Renal cortex interstitium (tissue), 11 donors: ENCODE measurements around the gene CLSTN2. TPM values are rescaled to one million over a fixed set of nuclear protein-coding genes. Genes with fewer than 3 reads are reported as not detected.
A peak's percentile ranks its signal among the peaks of the same experiment; 100 is the strongest.
"Not testable (repeated sequence)": the region's sequence is repeated elsewhere in the genome, so short reads cannot be mapped to it uniquely, and the experiment has no call there.

Experiments
- DNase-seq, 11 donors: peaks; one replicate each; pipeline ENCODE4 v3.0.0-alpha.2; 2013; ENCODE audit warnings: low read depth in 9 of 11, low spot score in 4 of 11; ENCODE audit errors: extremely low read depth in 1 of 11
- polyA plus RNA-seq, 3 donors: library from polyadenylated mRNA; unstranded; fragments of 120-200 nt; gene quantifications; one replicate each; pipeline ENCODE4 v1.2.1, GENCODE V29; 2013; ENCODE audit not compliant: insufficient read length in 3 of 3

CLSTN2 gene
- polyA plus RNA-seq, 3 donors: 1.3 to 2.6 (median 1.9) TPM

DNA sequence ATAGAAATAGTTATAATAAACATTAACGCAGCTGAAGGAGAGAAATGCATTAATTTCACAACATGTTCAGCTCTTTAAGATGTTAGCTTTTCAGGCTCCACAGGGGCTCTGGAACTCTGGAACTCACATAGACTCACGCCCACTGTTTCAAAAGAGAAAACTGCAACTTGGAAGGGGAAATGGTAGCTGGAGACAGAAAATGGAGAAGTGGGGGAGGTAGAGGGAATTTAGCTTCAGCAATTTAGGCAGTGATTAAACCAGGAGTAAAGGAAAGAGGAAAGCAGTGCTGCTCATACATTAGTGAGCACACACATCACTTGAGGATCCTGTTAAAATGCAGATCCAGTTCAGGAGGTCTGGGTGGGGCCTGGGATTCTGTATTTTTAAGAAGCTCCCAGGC, 468.1 kb downstream of the CLSTN2 start:
- no peak for DNase-seq

DNA sequence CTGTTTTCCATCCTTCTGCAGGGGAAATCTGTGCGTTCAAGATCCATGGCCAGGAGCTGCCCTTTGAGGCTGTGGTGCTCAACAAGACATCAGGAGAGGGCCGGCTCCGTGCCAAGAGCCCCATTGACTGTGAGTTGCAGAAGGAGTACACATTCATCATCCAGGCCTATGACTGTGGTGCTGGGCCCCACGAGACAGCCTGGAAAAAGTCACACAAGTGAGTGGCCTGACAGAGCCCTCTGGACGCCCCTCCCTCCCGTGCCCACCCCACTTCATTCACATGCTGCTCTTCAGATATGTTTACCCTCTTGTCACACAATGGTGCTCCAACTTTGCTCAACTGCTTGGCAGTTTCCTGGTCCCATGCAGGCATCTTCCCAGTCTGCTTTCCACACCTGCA, 468.6 kb downstream of the CLSTN2 start:
- DNase-seq: no peak

DNA sequence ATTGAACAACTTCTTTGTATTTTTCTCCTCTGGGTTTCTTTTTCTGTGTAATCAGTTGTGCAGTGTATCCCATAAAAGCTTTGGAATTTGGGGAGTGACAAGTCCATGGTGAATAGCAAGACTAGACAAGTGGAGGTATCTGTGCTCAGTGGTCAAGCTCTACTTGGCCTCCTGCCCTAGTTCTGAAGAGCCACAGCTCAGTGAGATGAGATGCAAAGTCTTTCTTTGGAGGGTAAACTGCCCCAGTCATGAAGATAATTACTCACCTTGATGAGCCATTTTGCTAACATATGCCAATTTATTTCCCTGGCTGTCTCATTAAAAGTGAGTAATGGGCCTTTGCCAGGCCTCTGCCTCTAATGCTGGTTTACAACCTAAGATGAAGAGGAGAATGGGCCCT, 471.7 kb downstream of the CLSTN2 start:
- DNase-seq: no peak

- no peak for DNase-seq
Measured at GRCh38 chr3:140408252-140408651, 473.3 kb downstream of the CLSTN2 start.

DNA sequence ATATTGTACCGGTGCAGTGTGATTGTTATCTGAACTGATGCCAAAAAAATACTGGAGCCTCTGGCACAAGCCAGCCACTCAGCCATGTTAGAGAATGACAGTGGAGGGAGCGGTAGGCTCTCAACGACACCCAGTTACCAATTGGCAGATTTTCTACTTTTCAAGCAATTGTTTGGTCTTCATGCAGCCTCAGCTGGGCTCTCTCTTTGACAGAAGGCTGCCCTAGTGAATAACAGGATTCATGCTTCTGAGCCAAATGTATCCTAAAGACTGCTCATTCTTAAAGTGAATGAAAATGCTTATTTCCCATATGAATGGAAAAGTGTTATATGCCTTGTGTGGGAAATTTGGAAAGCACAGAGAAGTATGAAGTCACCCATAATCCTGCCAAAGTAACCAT, 481.7 kb downstream of the CLSTN2 start:
- DNase-seq: no peak

DNA sequence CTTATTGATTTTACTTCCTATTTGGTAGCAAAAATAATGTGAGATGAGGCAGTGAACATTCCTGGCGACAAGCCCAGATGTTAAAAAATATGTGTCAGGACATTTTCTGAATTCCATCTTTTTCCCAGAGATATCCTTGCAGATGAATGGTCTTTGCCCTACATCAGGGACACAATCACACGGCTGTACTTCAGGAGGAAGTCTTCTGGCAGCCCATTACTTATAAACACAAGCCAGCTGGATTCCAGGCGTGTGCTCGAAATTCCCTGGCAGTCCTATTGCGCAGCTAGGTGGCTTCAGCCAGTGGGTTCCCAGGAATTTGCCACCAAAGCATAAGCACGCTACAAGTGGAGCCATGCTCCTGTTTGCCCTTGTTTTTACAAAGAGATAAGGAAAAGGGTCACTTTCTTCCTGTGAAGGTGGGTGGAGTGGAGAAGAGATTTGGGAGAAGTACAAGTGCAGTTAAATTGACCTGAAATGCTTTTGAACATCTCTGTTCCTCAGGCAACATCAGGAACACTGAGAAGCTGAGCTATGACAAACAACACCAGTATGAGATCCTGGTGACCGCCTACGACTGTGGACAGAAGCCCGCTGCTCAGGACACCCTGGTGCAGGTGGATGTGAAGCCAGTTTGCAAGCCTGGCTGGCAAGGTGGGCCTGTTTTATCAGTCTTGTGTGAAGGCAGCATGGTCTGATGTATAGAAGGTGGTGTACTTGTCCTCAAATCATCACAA, 485.8 kb downstream of the CLSTN2 start:
- peak; percentile 6 to 46 (median 24) for DNase-seq

GRCh38 chr3:140421884-140422283, 486.9 kb downstream of the CLSTN2 start:
- no peak for DNase-seq

GRCh38 chr3:140423146-140423545, 488.2 kb downstream of the CLSTN2 start:
- no peak for DNase-seq

DNA sequence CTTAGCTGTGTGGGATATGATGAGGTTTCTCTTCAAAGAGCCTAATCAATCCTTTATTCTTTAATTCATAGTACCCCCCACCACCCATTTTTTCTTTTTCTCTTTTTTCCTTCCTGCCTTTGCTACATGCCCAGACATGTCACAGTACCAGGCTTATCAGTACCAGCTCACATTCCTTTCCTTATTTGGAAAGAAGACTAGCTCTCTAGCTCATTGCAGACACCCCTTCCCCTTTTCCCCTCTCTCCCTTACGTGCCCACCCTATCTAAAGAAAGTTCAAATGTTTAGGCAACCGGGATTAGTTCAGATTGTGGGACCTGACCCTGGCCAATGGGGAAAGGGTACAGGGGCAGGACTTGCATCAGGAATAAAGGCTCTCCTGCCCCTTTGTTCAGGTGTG, 488.6 kb downstream of the CLSTN2 start:
- not testable (repeated sequence) for DNase-seq

GRCh38 chr3:140424211-140424610, 489.2 kb downstream of the CLSTN2 start:
- no peak for DNase-seq

- no peak for DNase-seq
Measured at GRCh38 chr3:140424726-140425125, 489.7 kb downstream of the CLSTN2 start.

- DNase-seq: no peak
Measured at GRCh38 chr3:140427786-140428185, 492.8 kb downstream of the CLSTN2 start.

GRCh38 chr3:140428380-140428779, 493.4 kb downstream of the CLSTN2 start:
- no peak for DNase-seq

- no peak for DNase-seq
Measured at GRCh38 chr3:140429791-140430190, 494.8 kb downstream of the CLSTN2 start.

DNA sequence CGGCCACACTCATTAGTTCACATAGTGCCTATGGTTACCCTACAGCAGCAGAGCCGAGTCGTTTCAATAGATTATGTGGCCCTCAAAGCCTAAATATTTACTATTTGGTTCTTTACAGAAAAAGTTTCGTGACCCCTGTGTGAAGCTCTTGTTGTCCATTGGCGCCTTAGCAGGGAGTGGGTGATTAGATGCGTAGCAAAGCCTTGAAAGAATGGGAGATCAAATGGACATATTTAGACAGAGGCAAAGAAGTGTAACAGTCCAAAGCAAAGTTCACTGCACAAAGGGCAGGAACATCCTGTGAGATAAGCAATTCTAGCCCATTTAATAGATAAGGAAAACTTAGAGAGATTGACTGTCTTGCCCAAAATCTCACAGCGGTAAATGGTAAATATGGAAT, 495.5 kb downstream of the CLSTN2 start:
- DNase-seq: no peak

DNA sequence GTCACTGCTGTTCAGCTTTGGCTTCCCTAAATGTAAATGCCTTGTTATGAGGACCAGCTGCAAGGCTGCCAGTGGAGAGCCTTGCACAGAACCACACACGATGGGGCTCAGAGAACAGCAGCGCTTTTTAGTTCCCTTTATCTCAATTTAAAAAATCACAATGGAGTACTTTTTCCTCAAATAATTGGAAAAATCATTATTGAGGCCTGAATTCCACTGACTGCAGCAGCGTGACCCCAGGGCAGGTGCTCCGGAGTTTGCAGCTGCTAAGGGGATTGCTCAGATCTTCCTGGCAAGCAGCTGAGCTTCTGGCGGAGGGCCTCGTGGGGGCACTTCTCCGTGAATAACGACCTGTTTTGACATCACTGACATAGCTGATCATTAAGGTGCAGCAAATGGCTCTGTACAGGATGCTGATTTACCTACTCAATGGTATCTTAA, 497.3 kb downstream of the CLSTN2 start:
- DNase-seq: peak in 2 of 11 donors; percentile 10 to 26

DNA sequence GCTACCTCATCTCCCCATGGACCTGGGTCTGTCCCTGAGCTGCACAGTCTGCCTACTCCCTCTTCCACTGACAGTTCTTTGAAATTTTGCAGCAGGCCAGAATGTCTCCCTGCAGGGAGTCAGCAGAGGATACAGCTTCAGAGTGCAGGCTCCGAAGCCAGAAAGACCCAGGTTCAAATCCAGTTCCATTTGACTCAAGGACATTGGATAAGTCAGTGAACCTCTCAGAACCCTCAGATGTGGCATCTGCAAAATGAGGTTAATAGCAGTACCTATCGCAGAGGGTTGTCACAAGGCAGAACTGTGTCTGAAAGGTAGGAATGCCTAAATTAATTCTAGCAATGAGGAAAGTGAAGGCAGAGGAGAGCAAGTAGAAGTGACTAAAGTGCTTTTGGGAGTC, 498.4 kb downstream of the CLSTN2 start:
- DNase-seq: no peak

DNA sequence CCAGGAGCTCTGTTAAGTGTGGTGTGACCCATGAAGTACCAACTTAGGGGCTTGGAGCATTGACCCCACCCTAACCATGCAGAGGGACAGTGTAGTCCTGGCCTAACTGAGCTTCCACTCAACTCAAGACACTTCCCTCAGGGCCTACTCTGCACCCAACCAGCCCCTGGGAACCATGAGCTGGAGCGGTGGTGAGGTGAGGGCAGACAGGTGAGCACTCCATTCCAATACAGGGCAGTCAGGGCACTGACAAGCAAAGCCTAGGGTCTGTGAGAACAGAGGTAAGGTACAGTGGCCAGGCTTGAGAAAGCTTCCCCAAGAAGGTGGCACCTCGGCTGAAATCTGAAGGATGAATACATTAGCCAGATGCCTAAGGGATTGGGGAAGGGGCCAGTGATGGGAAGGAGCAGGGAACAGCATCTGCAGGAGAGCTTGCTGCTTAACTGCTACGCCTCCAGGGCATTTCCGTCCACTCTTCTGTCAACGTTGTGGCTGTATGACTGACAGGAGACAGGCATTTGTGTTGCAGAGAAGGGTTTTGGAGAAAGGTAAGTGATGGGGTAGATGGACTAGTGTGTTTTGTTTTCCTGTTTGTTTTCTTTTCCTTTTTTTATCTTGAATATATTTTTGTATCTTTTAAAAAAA, 499.4 kb downstream of the CLSTN2 start:
- DNase-seq: no peak

- DNase-seq: no peak
Measured at GRCh38 chr3:140436421-140436820, 501.4 kb downstream of the CLSTN2 start.

DNA sequence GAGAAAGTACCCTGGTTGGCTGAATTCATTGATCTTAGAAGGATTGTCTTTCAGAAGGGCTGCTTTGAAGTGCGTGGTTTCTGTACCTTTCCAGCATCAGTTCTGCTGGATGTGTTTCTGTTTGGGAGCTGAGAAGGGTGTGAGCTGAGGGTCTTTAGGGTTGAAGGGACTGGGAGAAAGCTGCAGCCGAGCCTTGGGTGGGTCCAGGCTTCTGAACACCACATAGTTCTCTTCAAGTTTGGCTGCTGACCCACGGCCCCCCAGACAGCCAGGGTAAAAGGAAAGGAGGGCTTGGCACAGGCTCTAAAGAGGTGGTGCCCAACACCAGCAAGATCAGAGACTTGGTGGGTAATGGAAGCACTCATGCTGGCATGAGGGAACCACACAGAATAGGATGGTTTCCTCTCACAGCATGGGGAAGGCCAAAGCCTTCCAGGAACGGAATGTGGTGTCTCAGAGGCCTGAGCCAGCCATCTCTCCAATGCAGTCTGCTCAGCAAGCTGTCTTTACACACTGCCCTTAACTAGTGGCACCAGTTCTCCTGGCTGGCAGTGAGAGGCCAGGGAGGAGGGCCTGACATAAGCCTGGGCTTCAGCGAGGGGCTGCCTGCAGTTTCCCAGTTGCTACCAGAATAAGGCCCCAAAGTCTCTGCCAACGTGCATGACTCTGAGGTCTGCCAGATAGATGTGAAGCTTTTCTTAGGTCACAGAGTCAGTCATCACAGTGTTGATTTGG, 503.9 kb downstream of the CLSTN2 start:
- DNase-seq: no peak
